ENCODE results near the gene TMEM127.

The TMEM127 gene

GRCh38 chr2:96205888-96206287, 59.9 kb downstream of the TMEM127 start:
- DNase-seq (ENCODE audit: low read depth in 2 of 2) = no peak

- no peak for DNase-seq (ENCODE audit: low read depth in 2 of 2)
Observed at GRCh38 chr2:96204836-96205624, 60.8 kb downstream of the TMEM127 start.

GRCh38 chr2:96203130-96204028, 62.4 kb downstream of the TMEM127 start:
- DNase-seq (ENCODE audit: low read depth in 2 of 2) = no peak

GRCh38 chr2:96202152-96202854, 63.5 kb downstream of the TMEM127 start:
- DNase-seq (ENCODE audit: low read depth in 2 of 2) = no peak

GRCh38 chr2:96201338-96201737, 64.5 kb downstream of the TMEM127 start:
- DNase-seq (ENCODE audit: low read depth in 2 of 2) = no peak

- DNase-seq (ENCODE audit: low read depth in 2 of 2) = no peak
Observed at GRCh38 chr2:96198921-96199320, 66.9 kb downstream of the TMEM127 start.

Data from stimulated activated CD4-positive, alpha-beta T cell treated with anti-CD3 and anti-CD28 coated beads, Interleukin-4, amount 100 ng/mL, for 48 hours (primary cell).